Fibroblast of lung (primary cell): ENCODE measurements around the gene CZIB.
"Not testable (repeated sequence)": the region's sequence is repeated elsewhere in the genome, so short reads cannot be mapped to it uniquely, and the experiment has no call there.

Experiments
- CTCF ChIP-seq, 2 donors: IDR thresholded peaks in 1 of 2; conservative IDR thresholded peaks in 1 of 2; 1 replicate in 1 of 2; 2 replicates in 1 of 2; pipeline ENCODE4 v1.5.1; 2011 to 2012; ENCODE audit warnings: low read length in 2 of 2, control low read depth in 1 of 2, inconsistent platforms in 1 of 2, low read depth in 1 of 2, mild to moderate bottlenecking in 1 of 2
- EZH2 ChIP-seq: IDR thresholded peaks from 2 replicates; pipeline ENCODE4 v1.5.1; 2012; ENCODE audit warnings: low read length, control low read depth, mild to moderate bottlenecking; ENCODE audit errors: missing control alignments

- not testable (repeated sequence) for TF ChIP-seq EZH2; CTCF (conservative IDR thresholded peaks at IDR 0.05 in 1 of 2, IDR thresholded peaks at IDR 0.05 in 1 of 2; ENCODE audit: low read depth in 1 of 2, low read length in 2 of 2)
Measured at GRCh38 chr1:53206083-53206685, 14.2 kb downstream of the CZIB start.
